Smooth muscle cell (in vitro differentiated cells): ENCODE results near the gene FBRSL1. TPM values are rescaled to one million over a fixed set of nuclear protein-coding genes. Genes with fewer than 3 reads are reported as not detected.

Experiments
- DNase-seq: peaks from one replicate; lab custom pipeline; 2025; ENCODE audit not compliant: unreplicated experiment; lab: John Stamatoyannopoulos, UW
- H2AFZ ChIP-seq: fragments of 200-600 bp; sonication (generic); 2 replicates; pipeline ENCODE4 v1.6.0; 2016; ENCODE audit warnings: antibody characterized with exemption, low read depth, mild to moderate bottlenecking
- H3F3A ChIP-seq: fragments of 200-600 bp; sonication (generic); 2 replicates; pipeline ENCODE4 v1.6.0; 2017; ENCODE audit warnings: antibody characterized with exemption, low read depth
- H3K27ac ChIP-seq: fragments of 200-600 bp; sonication (generic); 2 replicates; pipeline ENCODE4 v1.5.1; 2016; ENCODE audit warnings: low read depth, mild to moderate bottlenecking
- H3K27me3 ChIP-seq: fragments of 200-600 bp; sonication (generic); 2 replicates; pipeline ENCODE4 v1.6.1; 2016; ENCODE audit warnings: low read depth, mild to moderate bottlenecking
- H3K36me3 ChIP-seq: fragments of 200-600 bp; sonication (generic); 2 replicates; pipeline ENCODE4 v1.5.1; 2016; ENCODE audit warnings: low read depth
- H3K4me1 ChIP-seq: fragments of 200-600 bp; sonication (generic); 2 replicates; pipeline ENCODE4 v1.5.1; 2016; ENCODE audit warnings: low read depth
- H3K4me2 ChIP-seq: fragments of 200-600 bp; sonication (generic); 2 replicates; pipeline ENCODE4 v1.6.0; 2016; ENCODE audit warnings: mild to moderate bottlenecking
- H3K4me3 ChIP-seq: fragments of 200-600 bp; sonication (generic); 2 replicates; pipeline ENCODE4 v1.5.1; 2016; ENCODE audit warnings: mild to moderate bottlenecking
- H3K79me2 ChIP-seq: fragments of 200-600 bp; sonication (generic); 2 replicates; pipeline ENCODE4 v1.6.0; 2016; ENCODE audit warnings: low read depth, mild to moderate bottlenecking
- H3K9ac ChIP-seq: fragments of 200-600 bp; sonication (generic); 2 replicates; pipeline ENCODE4 v1.6.0; 2016; ENCODE audit warnings: low read depth
- H3K9me3 ChIP-seq: fragments of 200-600 bp; sonication (generic); replicated peaks from 2 replicates; pipeline ENCODE4 v1.5.1; 2016; ENCODE audit warnings: low read depth
- H4K20me1 ChIP-seq: fragments of 200-600 bp; sonication (generic); 2 replicates; pipeline ENCODE4 v1.6.0; 2016; ENCODE audit warnings: low read depth
- WGBS: methylation state at CpG from one replicate; pipeline ENCODE4 v1.1.7; 2016; ENCODE audit warnings: low lambda C conversion rate; 5-methylcytosine and 5-hydroxymethylcytosine counted together
- polyA plus RNA-seq: library from polyadenylated mRNA; unstranded; fragments of >200 nt; fragmentation: Nextera tagmentation; extraction: Ambion mirVana; gene quantifications from 2 replicates; pipeline ENCODE4 v1.2.1, GENCODE V29; 2016
- total RNA-seq: library from RNA; depleted of rRNA; stranded (reverse); fragments of >200 nt; gene quantifications from 2 replicates; pipeline ENCODE4 v1.2.3, GENCODE V29; 2014
- TF ChIP-seq, protein P1 (sequence below): fragments of 200-600 bp; sonication (generic); IDR thresholded peaks from 2 replicates; pipeline ENCODE4 v1.5.1; 2017; ENCODE audit warnings: borderline replicate concordance, mild to moderate bottlenecking, antibody characterized with exemption; ENCODE audit not compliant: insufficient read depth, poor library complexity, severe bottlenecking

The FBRSL1 gene
- total and polyA plus RNA-seq, 2 experiments from 2014 or later, result 7.9 to 17.6 TPM

DNA sequence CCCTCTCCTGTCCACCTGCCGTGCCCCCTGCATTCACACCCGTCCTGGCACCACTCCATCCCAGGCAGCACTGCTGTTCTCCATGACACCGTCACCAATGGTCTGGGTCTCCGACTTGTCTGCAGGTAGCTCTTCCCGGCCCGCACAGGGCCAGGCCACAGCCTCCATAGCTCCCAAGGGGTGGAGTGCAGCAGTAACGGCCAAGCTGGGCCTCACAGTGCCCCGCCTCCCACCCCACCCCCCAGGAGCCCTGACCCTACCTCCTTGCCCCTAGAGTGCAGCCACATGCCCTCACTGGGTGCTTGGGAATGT lies 12.9 kb downstream of the FBRSL1 start:
- Histone ChIP-seq H3K27me3 (no peaks in the 10 kb centered on the region), H3K9ac (no peak overlapping the region), H3F3A (no peaks in the 10 kb centered on the region), H3K4me1 (peaks cover 3% of the 10 kb centered on the region), H3K36me3 (no peaks in the 10 kb centered on the region), H4K20me1 (peaks cover 99% of the 10 kb centered on the region), H3K4me3 (no peak overlapping the region), H3K9me3 (no peaks in the 10 kb centered on the region), H3K79me2 (peaks cover 74% of the 10 kb centered on the region), H3K4me2 (no peak overlapping the region), H3K27ac (no peak overlapping the region), H2AFZ (no peak overlapping the region)
- WGBS, result 98% methylated on average over 6 of the region's 8 CpGs
- no peak for DNase-seq
- TF ChIP-seq, protein P1, sequence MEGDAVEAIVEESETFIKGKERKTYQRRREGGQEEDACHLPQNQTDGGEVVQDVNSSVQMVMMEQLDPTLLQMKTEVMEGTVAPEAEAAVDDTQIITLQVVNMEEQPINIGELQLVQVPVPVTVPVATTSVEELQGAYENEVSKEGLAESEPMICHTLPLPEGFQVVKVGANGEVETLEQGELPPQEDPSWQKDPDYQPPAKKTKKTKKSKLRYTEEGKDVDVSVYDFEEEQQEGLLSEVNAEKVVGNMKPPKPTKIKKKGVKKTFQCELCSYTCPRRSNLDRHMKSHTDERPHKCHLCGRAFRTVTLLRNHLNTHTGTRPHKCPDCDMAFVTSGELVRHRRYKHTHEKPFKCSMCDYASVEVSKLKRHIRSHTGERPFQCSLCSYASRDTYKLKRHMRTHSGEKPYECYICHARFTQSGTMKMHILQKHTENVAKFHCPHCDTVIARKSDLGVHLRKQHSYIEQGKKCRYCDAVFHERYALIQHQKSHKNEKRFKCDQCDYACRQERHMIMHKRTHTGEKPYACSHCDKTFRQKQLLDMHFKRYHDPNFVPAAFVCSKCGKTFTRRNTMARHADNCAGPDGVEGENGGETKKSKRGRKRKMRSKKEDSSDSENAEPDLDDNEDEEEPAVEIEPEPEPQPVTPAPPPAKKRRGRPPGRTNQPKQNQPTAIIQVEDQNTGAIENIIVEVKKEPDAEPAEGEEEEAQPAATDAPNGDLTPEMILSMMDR, result no peak

DNA sequence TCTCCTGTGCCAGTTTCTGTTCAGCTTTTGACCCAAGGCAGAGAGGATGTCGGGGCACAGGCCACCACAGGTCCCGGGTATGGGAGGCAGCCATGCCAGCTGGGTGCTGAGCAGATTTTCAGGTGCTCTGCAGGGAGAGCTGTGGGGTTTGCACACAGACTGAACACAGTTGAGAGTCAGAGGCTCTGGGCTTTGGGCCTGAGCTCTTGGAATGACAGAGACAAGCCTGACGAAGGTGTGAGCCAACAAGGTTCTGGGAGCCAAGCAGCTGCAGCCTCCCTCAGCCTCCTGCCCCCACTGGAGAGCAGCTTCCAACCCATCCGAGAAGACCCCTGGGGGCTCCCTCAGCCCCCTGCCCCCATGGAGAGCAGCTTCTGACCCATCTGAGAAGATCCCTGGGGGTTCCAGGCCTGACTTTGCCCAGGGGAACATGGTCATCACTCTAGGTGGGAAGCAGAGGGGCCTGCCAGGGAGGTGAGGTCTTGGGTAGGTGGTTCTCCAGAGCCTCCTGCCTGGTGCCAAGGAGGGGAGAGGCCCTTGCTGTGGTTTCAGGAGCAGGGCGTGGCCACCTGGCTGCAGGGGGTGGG lies 13.8 kb downstream of the FBRSL1 start:
- Histone ChIP-seq H3K27ac (no peak overlapping the region), H2AFZ (no peak overlapping the region), H3K36me3 (no peaks in the 10 kb centered on the region), H3K9ac (no peak overlapping the region), H3F3A (no peaks in the 10 kb centered on the region), H3K4me3 (no peak overlapping the region), H3K9me3 (no peaks in the 10 kb centered on the region), H3K27me3 (no peaks in the 10 kb centered on the region), H3K4me2 (no peak overlapping the region), H4K20me1 (peaks cover 99% of the 10 kb centered on the region), H3K79me2 (peaks cover 65% of the 10 kb centered on the region), H3K4me1 (peaks cover 3% of the 10 kb centered on the region)
- no peak for DNase-seq
- TF ChIP-seq, protein P1, result no peak
- 96% methylated on average over 5 of the region's 5 CpGs for WGBS

DNA sequence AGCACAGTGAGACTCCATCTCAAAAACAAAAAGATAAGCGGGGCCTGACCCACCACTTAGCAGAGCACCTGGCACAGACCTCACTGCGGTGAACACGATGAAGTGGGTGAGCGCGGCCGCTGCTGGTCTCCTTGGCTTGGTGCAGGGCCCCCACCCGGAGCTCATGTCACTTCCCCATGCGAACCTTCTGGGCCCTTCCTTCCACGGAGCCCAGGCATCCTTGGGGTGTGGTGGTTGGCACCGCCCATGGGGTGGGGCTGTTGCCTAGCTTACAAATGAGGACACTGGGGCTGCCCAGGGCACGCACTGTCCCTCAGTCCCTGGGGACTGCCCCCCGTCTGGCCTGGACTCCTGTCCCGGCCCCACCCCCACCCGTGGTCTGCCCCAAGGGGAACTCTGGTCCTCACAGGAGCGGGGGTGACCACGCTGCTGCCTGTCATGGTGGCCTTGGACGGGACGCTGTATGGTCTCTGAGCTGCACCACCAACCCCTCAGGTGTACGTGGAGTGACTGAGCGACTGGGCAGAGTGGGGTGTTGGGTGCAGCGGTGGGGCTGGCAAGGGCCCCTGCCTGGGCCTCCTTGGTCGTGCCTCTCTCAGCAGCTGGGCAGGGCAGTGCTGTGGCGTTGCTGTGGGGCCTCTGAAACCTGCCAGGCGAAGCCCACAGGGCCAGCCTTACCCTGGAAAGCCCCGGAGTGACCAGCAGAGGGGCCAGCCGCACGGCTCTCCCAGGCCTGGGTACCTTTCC lies 15.3 kb downstream of the FBRSL1 start:
- TF ChIP-seq, protein P1, result no peak
- Histone ChIP-seq H3K79me2 (peaks cover 49% of the 10 kb centered on the region), H3K4me1 (peaks cover 3% of the 10 kb centered on the region), H3F3A (no peaks in the 10 kb centered on the region), H2AFZ (no peak overlapping the region), H3K4me3 (no peak overlapping the region), H3K9ac (no peak overlapping the region), H3K4me2 (no peak overlapping the region), H4K20me1 (peaks cover 99% of the 10 kb centered on the region), H3K27me3 (no peaks in the 10 kb centered on the region), H3K27ac (no peak overlapping the region), H3K36me3 (no peaks in the 10 kb centered on the region), H3K9me3 (no peaks in the 10 kb centered on the region)
- 93% methylated on average over 23 of the region's 27 CpGs for WGBS
- no peak for DNase-seq

DNA sequence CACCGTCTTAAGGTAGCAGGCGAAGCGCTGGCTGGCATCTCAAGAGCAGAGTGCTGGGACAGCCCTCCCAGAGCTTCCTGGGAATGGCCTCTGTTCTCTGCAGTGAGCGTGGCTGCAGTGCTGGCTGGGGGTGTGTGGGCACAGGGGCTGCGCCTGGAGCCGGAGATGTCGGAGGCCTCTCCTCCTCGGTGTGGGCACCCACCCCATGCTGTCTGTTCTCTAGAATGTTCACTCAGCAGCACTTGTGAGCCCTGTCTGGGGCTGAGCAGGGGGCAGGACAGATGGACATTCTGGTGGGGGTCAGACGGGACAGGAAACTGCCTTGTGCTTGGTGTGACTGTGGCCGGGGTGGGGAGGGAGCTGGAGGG lies 15.9 kb downstream of the FBRSL1 start:
- no peaks in the 10 kb centered on the region for H3K36me3 ChIP-seq
- DNase-seq, result no peak
- H3K4me3 ChIP-seq, result no peak overlapping the region
- H3K79me2 ChIP-seq, result peaks cover 44% of the 10 kb centered on the region
- TF ChIP-seq, protein P1, result no peak
- H3F3A ChIP-seq, result no peaks in the 10 kb centered on the region
- peaks cover 99% of the 10 kb centered on the region for H4K20me1 ChIP-seq
- no peak overlapping the region for H3K27ac ChIP-seq
- no peak overlapping the region for H2AFZ ChIP-seq
- H3K9me3 ChIP-seq, result no peaks in the 10 kb centered on the region
- 66% methylated on average over 10 of the region's 10 CpGs for WGBS
- H3K27me3 ChIP-seq, result no peaks in the 10 kb centered on the region
- no peak overlapping the region for H3K9ac ChIP-seq
- H3K4me1 ChIP-seq, result peaks cover 3% of the 10 kb centered on the region
- peak overlapping the region; percentile 64 for H3K4me2 ChIP-seq
